Anterior cingulate cortex (tissue), 58 donors: ENCODE results near the gene B4GALT3.
A peak's percentile ranks its signal among the peaks of the same experiment; 100 is the strongest.

ENCODE experiments used
- DNase-seq, 58 donors: peaks; one replicate each; lab custom pipeline; 2025; lab: John Stamatoyannopoulos, UW

Gene B4GALT3

GRCh38 chr1:161133220-161133740 lies 44.0 kb downstream of the B4GALT3 start:
- peak in 1 of 58 donors; percentile 33 for DNase-seq

- peak; percentile 66 to 98 (median 92) for DNase-seq
These were observed 44.7 kb downstream of the B4GALT3 start, which contains the start of gene DEDD for GRCh38 chr1:161132410-161133219. TSS of gene DEDD (minus strand) at chr1:161132667. CDS start at chr1:161124462, 8,205 bp downstream.

- DNase-seq, result peak in 12 of 58 donors; percentile 5 to 49 (median 32)
These were observed 45.5 kb downstream of the B4GALT3 start for GRCh38 chr1:161131523-161132409.

GRCh38 chr1:161130266-161130665 lies 47.0 kb downstream of the B4GALT3 start:
- DNase-seq, result no peak

- no peak for DNase-seq
These were observed 48.5 kb downstream of the B4GALT3 start for GRCh38 chr1:161128591-161129420.

- no peak for DNase-seq
These were observed 49.7 kb downstream of the B4GALT3 start for GRCh38 chr1:161127649-161128048.

GRCh38 chr1:161122967-161123366 lies 54.3 kb downstream of the B4GALT3 start:
- DNase-seq, result no peak

- peak in 2 of 58 donors; percentile 5 to 10 for DNase-seq
These were observed 55.5 kb downstream of the B4GALT3 start for GRCh38 chr1:161121834-161122233.
